ENCODE data around the gene AMD1.
"Not testable (repeated sequence)": the region's sequence is repeated elsewhere in the genome, so short reads cannot be mapped to it uniquely, and the experiment has no call there.

AMD1 gene

DNA sequence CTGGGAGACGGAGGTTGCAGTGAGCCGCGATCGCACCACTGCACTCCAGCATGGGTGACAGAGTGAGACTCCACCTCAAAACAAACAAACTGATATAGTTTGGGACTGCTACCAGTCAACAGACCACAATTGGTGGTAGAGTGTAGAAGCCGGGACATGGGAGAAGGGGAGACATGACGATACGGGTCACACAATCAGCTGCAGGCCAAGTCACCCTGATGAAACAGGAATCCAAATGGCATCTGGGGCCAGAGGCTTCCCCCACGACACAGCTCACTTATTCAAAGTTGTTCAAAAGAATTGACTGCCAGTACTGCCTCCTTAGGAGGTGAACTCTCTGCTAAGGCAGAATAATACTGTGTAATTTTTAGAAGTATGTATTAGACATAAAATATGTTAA, 27.5 kb downstream of the AMD1 start:
- no peaks in the 10 kb centered on the region for H3K79me2 ChIP-seq
- H3K4me3 ChIP-seq (ENCODE audit: low read depth, low read length), result no peak overlapping the region
- no peaks in the 10 kb centered on the region for H3K36me3 ChIP-seq (ENCODE audit: control insufficient read depth, insufficient read depth, low read length)
- no peak overlapping the region for H2AFZ ChIP-seq
- H3K27ac ChIP-seq, result no peak overlapping the region
- no peaks in the 10 kb centered on the region for H3K27me3 ChIP-seq (ENCODE audit: control insufficient read depth, insufficient read depth, low read length)
- no peaks in the 10 kb centered on the region for H3K4me1 ChIP-seq
- TF ChIP-seq, protein P1, sequence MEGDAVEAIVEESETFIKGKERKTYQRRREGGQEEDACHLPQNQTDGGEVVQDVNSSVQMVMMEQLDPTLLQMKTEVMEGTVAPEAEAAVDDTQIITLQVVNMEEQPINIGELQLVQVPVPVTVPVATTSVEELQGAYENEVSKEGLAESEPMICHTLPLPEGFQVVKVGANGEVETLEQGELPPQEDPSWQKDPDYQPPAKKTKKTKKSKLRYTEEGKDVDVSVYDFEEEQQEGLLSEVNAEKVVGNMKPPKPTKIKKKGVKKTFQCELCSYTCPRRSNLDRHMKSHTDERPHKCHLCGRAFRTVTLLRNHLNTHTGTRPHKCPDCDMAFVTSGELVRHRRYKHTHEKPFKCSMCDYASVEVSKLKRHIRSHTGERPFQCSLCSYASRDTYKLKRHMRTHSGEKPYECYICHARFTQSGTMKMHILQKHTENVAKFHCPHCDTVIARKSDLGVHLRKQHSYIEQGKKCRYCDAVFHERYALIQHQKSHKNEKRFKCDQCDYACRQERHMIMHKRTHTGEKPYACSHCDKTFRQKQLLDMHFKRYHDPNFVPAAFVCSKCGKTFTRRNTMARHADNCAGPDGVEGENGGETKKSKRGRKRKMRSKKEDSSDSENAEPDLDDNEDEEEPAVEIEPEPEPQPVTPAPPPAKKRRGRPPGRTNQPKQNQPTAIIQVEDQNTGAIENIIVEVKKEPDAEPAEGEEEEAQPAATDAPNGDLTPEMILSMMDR (IDR thresholded peaks at IDR 0.05), result no peak
- H3K9me3 ChIP-seq (ENCODE audit: control insufficient read depth, low read length), result no peaks in the 10 kb centered on the region
- H3K9ac ChIP-seq, result no peak overlapping the region
- H3K4me2 ChIP-seq (ENCODE audit: low read length), result no peak overlapping the region

DNA sequence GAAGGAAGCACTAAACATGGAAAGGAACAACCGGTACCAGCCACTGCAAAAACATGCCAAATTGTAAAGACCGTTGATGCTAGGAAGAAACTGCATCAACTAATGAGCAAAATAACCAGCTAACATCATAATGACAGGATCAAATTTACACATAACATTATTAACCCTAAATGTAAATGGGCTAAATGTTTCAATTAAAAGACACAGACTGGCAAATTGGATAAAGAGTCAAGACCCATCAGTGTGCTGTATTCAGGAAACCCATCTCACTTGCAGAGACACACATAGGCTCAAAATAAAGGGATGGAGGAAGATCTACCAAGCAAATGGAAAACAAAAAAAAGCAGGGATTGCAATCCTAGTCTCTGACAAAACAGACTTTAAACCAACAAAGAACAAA, 31.7 kb downstream of the AMD1 start:
- not testable (repeated sequence) for H3K4me1 ChIP-seq; H2AFZ ChIP-seq; H3K79me2 ChIP-seq; H3K36me3 ChIP-seq (ENCODE audit: control insufficient read depth, insufficient read depth, low read length); H3K27me3 ChIP-seq (ENCODE audit: control insufficient read depth, insufficient read depth, low read length); H3K4me3 ChIP-seq (ENCODE audit: low read depth, low read length); H3K27ac ChIP-seq; H3K9ac ChIP-seq; H3K4me2 ChIP-seq (ENCODE audit: low read length); H3K9me3 ChIP-seq (ENCODE audit: control insufficient read depth, low read length)

GRCh38 chr6:110930781-110931180, 56.2 kb downstream of the AMD1 start:
- H3K4me2 ChIP-seq (ENCODE audit: low read length), result no peak overlapping the region
- H3K4me1 ChIP-seq, result no peaks in the 10 kb centered on the region
- no peak overlapping the region for H3K4me3 ChIP-seq (ENCODE audit: low read depth, low read length)
- TF ChIP-seq, protein P1 (IDR thresholded peaks at IDR 0.05), result no peak
- H3K9me3 ChIP-seq (ENCODE audit: control insufficient read depth, low read length), result no peaks in the 10 kb centered on the region
- H3K36me3 ChIP-seq (ENCODE audit: control insufficient read depth, insufficient read depth, low read length), result no peaks in the 10 kb centered on the region
- no peaks in the 10 kb centered on the region for H3K79me2 ChIP-seq
- H3K27me3 ChIP-seq (ENCODE audit: control insufficient read depth, insufficient read depth, low read length), result no peaks in the 10 kb centered on the region
- no peak overlapping the region for H2AFZ ChIP-seq
- H3K27ac ChIP-seq, result no peak overlapping the region
- no peak overlapping the region for H3K9ac ChIP-seq

DNA sequence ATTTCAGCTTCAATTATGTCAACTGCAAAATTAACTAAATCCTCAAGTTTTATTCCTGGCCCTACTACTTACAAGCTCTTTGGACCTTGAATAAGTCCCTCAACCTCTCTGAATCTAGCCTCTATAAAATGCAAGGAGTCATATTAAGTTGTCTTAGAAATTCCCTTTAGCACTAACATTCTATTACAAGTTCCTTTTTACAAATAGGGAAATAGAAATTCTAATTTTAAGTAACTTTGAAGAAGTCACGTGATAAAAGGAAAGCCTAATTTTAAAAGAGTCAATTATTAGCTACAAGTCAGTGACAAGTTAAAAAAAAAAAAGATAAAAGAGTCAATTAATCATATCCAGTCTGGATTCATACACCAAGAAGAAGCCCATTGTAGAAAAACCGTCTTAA, 59.3 kb downstream of the AMD1 start:
- Histone ChIP-seq H3K27me3 (ENCODE audit: control insufficient read depth, insufficient read depth, low read length) (no peaks in the 10 kb centered on the region), H3K79me2 (no peaks in the 10 kb centered on the region), H3K27ac (no peak overlapping the region), H3K4me2 (ENCODE audit: low read length) (no peak overlapping the region), H3K4me1 (no peaks in the 10 kb centered on the region), H3K9ac (no peak overlapping the region), H3K36me3 (ENCODE audit: control insufficient read depth, insufficient read depth, low read length) (no peaks in the 10 kb centered on the region), H3K9me3 (ENCODE audit: control insufficient read depth, low read length) (no peaks in the 10 kb centered on the region), H2AFZ (no peak overlapping the region), H3K4me3 (ENCODE audit: low read depth, low read length) (no peak overlapping the region)
- TF ChIP-seq, protein P1 (IDR thresholded peaks at IDR 0.05), result no peak

DNA sequence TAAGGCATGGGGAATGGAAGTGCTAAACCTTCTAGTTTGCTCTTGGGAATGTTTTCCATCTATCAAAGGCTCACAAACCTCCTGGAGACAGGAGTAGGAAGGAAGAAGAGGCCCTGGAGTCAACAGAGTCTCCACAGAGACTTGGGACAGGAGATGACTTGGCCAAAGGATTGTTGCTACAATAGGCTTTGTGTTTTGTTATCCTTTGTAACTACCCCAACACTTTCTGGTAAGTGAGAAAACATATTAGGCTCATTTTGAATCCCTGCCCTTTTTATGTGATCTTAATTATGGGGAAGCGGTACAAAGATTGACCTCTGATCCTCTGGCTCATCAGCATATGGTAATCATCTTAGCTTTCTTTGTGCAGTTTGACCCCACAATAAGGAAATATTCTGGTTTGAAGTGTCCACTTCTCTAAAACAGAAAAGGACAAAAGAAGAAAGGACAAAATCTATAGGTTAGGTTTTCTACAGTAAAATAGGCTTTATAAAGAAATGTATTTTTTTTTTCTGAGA, 59.9 kb downstream of the AMD1 start:
- no peak overlapping the region for H3K4me3 ChIP-seq (ENCODE audit: low read depth, low read length)
- no peak overlapping the region for H2AFZ ChIP-seq
- TF ChIP-seq, protein P1 (IDR thresholded peaks at IDR 0.05), result no peak
- H3K27me3 ChIP-seq (ENCODE audit: control insufficient read depth, insufficient read depth, low read length), result no peaks in the 10 kb centered on the region
- H3K4me2 ChIP-seq (ENCODE audit: low read length), result no peak overlapping the region
- H3K4me1 ChIP-seq, result no peaks in the 10 kb centered on the region
- no peaks in the 10 kb centered on the region for H3K9me3 ChIP-seq (ENCODE audit: control insufficient read depth, low read length)
- no peak overlapping the region for H3K9ac ChIP-seq
- H3K27ac ChIP-seq, result no peak overlapping the region
- no peaks in the 10 kb centered on the region for H3K79me2 ChIP-seq
- H3K36me3 ChIP-seq (ENCODE audit: control insufficient read depth, insufficient read depth, low read length), result no peaks in the 10 kb centered on the region
